ENCODE measurements around the gene SPG11.

The SPG11 gene

DNA sequence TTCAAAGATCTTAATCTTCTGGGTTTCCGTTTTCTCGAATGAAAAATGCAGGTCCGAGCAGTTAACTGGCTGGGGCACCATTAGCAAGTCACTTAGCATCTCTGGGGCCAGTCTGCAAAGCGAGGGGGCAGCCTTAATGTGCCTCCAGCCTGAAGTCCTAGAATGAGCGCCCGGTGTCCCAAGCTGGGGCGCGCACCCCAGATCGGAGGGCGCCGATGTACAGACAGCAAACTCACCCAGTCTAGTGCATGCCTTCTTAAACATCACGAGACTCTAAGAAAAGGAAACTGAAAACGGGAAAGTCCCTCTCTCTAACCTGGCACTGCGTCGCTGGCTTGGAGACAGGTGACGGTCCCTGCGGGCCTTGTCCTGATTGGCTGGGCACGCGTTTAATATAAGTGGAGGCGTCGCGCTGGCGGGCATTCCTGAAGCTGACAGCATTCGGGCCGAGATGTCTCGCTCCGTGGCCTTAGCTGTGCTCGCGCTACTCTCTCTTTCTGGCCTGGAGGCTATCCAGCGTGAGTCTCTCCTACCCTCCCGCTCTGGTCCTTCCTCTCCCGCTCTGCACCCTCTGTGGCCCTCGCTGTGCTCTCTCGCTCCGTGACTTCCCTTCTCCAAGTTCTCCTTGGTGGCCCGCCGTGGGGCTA, 47.8 kb upstream of the SPG11 start, which contains the start of the genes B2M and PATL2:
Gene B2M, plus strand, starts transcription at position 422 of the 647 bp plus-strand sequence. Its CDS starts 30 bp downstream, at position 452.
Gene PATL2, minus strand, starts transcription at position 228 of the 647 bp plus-strand sequence. CDS start 34,833 bp downstream, outside the sequence.
- Histone ChIP-seq H2AK5ac (ENCODE audit: low read depth, low read length) (no peak within 1 kb of the TSS), H3K18ac (ENCODE audit: low read length) (peak within 1 kb of the TSS; percentile 97), H3K14ac (ENCODE audit: low read length) (peak within 1 kb of the TSS; percentile 47), H3K79me1 (ENCODE audit: low read depth, low read length) (no peaks in the 10 kb centered on the region), H3K23ac (ENCODE audit: low read depth, low read length, poor library complexity) (peak within 1 kb of the TSS; percentile 92), H3K4me3 (ENCODE audit: low read length in 2 of 2) (peak within 1 kb of the TSS; percentile 79 to 93), H3K4ac (ENCODE audit: low read length) (no peak within 1 kb of the TSS), H4K91ac (ENCODE audit: low read depth, low read length, poor library complexity) (no peak within 1 kb of the TSS), H2AFZ (ENCODE audit: low read length) (peak within 1 kb of the TSS; percentile 90), H2BK15ac (ENCODE audit: low read length) (peak within 1 kb of the TSS; percentile 88), H3K27ac (replicated peaks; ENCODE audit: low read length) (peak within 1 kb of the TSS; percentile 50), H2BK120ac (ENCODE audit: low read depth, low read length) (peak within 1 kb of the TSS; percentile 81), H4K8ac (ENCODE audit: low read depth, low read length) (no peak within 1 kb of the TSS), H3K4me2 (ENCODE audit: insufficient read depth, low read length, poor library complexity, severe bottlenecking) (peak within 1 kb of the TSS; percentile 96), H3K36me3 (replicated peaks in 1 of 2; ENCODE audit: control insufficient read depth in 2 of 2, insufficient read depth in 2 of 2, low read length in 2 of 2) (peaks cover 3 to 11% of the 10 kb centered on the region in 2 donors), H3K9me3 (replicated peaks in 1 of 2; ENCODE audit: control insufficient read depth in 2 of 2, insufficient read depth in 1 of 2, low read depth in 1 of 2, low read length in 2 of 2) (no peaks in the 10 kb centered on the region), H2BK5ac (ENCODE audit: low read length) (peak within 1 kb of the TSS; percentile 11), H3K9ac (ENCODE audit: low read depth, low read length, poor library complexity) (peak within 1 kb of the TSS; percentile 95), H3K4me1 (ENCODE audit: control insufficient read depth in 2 of 2, insufficient read depth in 1 of 2, low read depth in 1 of 2, low read length in 2 of 2) (peaks cover 0 to 11% of the 10 kb centered on the region in 2 donors), H2BK12ac (ENCODE audit: low read length) (no peak within 1 kb of the TSS), H3K27me3 (ENCODE audit: control insufficient read depth in 3 of 3, insufficient read depth in 3 of 3, low read depth in 1 of 3, low read length in 3 of 3) (peaks cover 0 to 9% (median 0%) of the 10 kb centered on the region in 3 experiments)
- WGBS, 2 donors (ENCODE audit: extremely low coverage in 2 of 2, insufficient read length in 2 of 2, insufficient replicate concordance in 1 of 2), result no CpG with 5 or more reads among the region's 37 CpGs
- DNase-seq (ENCODE audit: low spot score), result peak; percentile 95

DNA sequence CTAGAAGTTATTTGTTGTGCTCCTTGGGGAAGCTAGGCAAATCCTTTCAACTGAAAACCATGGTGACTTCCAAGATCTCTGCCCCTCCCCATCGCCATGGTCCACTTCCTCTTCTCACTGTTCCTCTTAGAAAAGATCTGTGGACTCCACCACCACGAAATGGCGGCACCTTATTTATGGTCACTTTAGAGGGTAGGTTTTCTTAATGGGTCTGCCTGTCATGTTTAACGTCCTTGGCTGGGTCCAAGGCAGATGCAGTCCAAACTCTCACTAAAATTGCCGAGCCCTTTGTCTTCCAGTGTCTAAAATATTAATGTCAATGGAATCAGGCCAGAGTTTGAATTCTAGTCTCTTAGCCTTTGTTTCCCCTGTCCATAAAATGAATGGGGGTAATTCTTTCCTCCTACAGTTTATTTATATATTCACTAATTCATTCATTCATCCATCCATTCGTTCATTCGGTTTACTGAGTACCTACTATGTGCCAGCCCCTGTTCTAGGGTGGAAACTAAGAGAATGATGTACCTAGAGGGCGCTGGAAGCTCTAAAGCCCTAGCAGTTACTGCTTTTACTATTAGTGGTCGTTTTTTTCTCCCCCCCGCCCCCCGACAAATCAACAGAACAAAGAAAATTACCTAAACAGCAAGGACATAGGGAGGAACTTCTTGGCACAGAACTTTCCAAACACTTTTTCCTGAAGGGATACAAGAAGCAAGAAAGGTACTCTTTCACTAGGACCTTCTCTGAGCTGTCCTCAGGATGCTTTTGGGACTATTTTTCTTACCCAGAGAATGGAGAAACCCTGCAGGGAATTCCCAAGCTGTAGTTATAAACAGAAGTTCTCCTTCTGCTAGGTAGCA, 47.0 kb upstream of the SPG11 start:
- Histone ChIP-seq H3K4me2 (ENCODE audit: insufficient read depth, low read length, poor library complexity, severe bottlenecking) (peak overlapping the region; percentile 96), H3K14ac (ENCODE audit: low read length) (no peak overlapping the region), H3K27me3 (ENCODE audit: control insufficient read depth in 3 of 3, insufficient read depth in 3 of 3, low read depth in 1 of 3, low read length in 3 of 3) (peaks cover 0 to 9% (median 0%) of the 10 kb centered on the region in 3 experiments), H3K23ac (ENCODE audit: low read depth, low read length, poor library complexity) (no peak overlapping the region), H4K91ac (ENCODE audit: low read depth, low read length, poor library complexity) (no peak overlapping the region), H3K9me3 (replicated peaks in 1 of 2; ENCODE audit: control insufficient read depth in 2 of 2, insufficient read depth in 1 of 2, low read depth in 1 of 2, low read length in 2 of 2) (no peaks in the 10 kb centered on the region), H2BK120ac (ENCODE audit: low read depth, low read length) (no peak overlapping the region), H3K79me1 (ENCODE audit: low read depth, low read length) (no peaks in the 10 kb centered on the region), H3K36me3 (replicated peaks in 1 of 2; ENCODE audit: control insufficient read depth in 2 of 2, insufficient read depth in 2 of 2, low read length in 2 of 2) (peaks cover 0 to 3% of the 10 kb centered on the region in 2 donors), H2AFZ (ENCODE audit: low read length) (peak overlapping the region; percentile 90), H3K18ac (ENCODE audit: low read length) (no peak overlapping the region), H2BK12ac (ENCODE audit: low read length) (no peak overlapping the region), H4K8ac (ENCODE audit: low read depth, low read length) (no peak overlapping the region), H3K4me3 (ENCODE audit: low read length in 2 of 2) (peak overlapping the region; percentile 79 to 93), H3K27ac (replicated peaks; ENCODE audit: low read length) (peak overlapping the region; percentile 50), H2BK15ac (ENCODE audit: low read length) (peak overlapping the region; percentile 56), H2AK5ac (ENCODE audit: low read depth, low read length) (no peak overlapping the region), H2BK5ac (ENCODE audit: low read length) (no peak overlapping the region), H3K4ac (ENCODE audit: low read length) (no peak overlapping the region), H3K9ac (ENCODE audit: low read depth, low read length, poor library complexity) (no peak overlapping the region), H3K4me1 (ENCODE audit: control insufficient read depth in 2 of 2, insufficient read depth in 1 of 2, low read depth in 1 of 2, low read length in 2 of 2) (peaks cover 0 to 11% of the 10 kb centered on the region in 2 donors)
- DNase-seq (ENCODE audit: low spot score), result no peak
- WGBS, 2 donors (ENCODE audit: extremely low coverage in 2 of 2, insufficient read length in 2 of 2, insufficient replicate concordance in 1 of 2), result no CpG with 5 or more reads among the region's 11 CpGs

DNA sequence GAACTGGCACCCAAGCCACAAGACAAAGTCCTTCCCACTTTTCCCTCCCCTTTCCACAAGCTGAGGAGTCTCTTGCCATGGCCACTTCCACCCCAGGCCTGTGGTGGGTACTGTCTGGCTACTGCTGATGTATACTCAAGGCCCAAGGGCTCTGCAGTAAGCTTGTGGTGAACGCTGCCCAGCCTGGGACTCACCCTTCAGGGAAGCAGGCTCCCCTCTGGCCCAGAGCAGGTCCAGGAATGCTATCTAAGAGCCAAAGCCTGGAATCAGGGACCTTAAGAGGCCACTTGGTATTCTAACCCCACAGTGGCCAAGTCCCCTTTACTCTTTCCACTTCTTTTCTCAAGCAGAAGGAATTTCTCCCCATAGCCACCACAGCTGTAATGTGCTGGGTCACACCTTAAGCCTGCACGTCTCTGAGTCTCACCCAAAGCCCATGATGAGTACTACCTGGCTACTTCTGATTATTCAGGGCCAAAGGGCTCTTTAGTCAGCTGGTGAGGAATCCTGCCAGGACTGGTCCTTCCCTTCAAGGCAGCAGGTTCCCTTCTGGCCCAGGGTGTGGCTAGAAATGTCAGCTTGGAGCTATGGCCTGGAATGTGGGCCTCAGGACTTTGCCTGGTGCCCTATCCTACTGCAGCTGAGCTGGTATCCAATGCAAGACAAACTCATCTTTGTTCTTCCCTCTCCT, 43.6 kb upstream of the SPG11 start:
- Histone ChIP-seq H3K4me2 (ENCODE audit: insufficient read depth, low read length, poor library complexity, severe bottlenecking) (no peak overlapping the region), H3K36me3 (replicated peaks in 1 of 2; ENCODE audit: control insufficient read depth in 2 of 2, insufficient read depth in 2 of 2, low read length in 2 of 2) (no peaks in the 10 kb centered on the region), H3K79me1 (ENCODE audit: low read depth, low read length) (no peaks in the 10 kb centered on the region), H2BK5ac (ENCODE audit: low read length) (no peak overlapping the region), H3K27me3 (ENCODE audit: control insufficient read depth in 3 of 3, insufficient read depth in 3 of 3, low read depth in 1 of 3, low read length in 3 of 3) (peaks cover 0 to 4% (median 0%) of the 10 kb centered on the region in 3 experiments), H2BK120ac (ENCODE audit: low read depth, low read length) (no peak overlapping the region), H3K9ac (ENCODE audit: low read depth, low read length, poor library complexity) (no peak overlapping the region), H3K18ac (ENCODE audit: low read length) (no peak overlapping the region), H2BK12ac (ENCODE audit: low read length) (no peak overlapping the region), H2AK5ac (ENCODE audit: low read depth, low read length) (no peak overlapping the region), H4K8ac (ENCODE audit: low read depth, low read length) (no peak overlapping the region), H3K4me3 (ENCODE audit: low read length in 2 of 2) (no peak overlapping the region), H3K9me3 (replicated peaks in 1 of 2; ENCODE audit: control insufficient read depth in 2 of 2, insufficient read depth in 1 of 2, low read depth in 1 of 2, low read length in 2 of 2) (no peaks in the 10 kb centered on the region), H3K4ac (ENCODE audit: low read length) (no peak overlapping the region), H4K91ac (ENCODE audit: low read depth, low read length, poor library complexity) (no peak overlapping the region), H2BK15ac (ENCODE audit: low read length) (no peak overlapping the region), H3K23ac (ENCODE audit: low read depth, low read length, poor library complexity) (no peak overlapping the region), H3K14ac (ENCODE audit: low read length) (no peak overlapping the region), H3K4me1 (ENCODE audit: control insufficient read depth in 2 of 2, insufficient read depth in 1 of 2, low read depth in 1 of 2, low read length in 2 of 2) (peaks cover 0 to 2% of the 10 kb centered on the region in 2 donors), H3K27ac (replicated peaks; ENCODE audit: low read length) (no peak overlapping the region), H2AFZ (ENCODE audit: low read length) (no peak overlapping the region)
- WGBS, 2 donors (ENCODE audit: extremely low coverage in 2 of 2, insufficient read length in 2 of 2, insufficient replicate concordance in 1 of 2), result no CpG with 5 or more reads among the region's 2 CpGs
- DNase-seq (ENCODE audit: low spot score), result no peak
